SK-N-SH (cell line): ENCODE results near the gene TCHP.

ENCODE experiments used
- JUND ChIP-seq: IDR thresholded peaks from 2 replicates; pipeline ENCODE4 v1.4.0; 2012
- POLR2AphosphoS5 ChIP-seq: IDR thresholded peaks from 2 replicates; pipeline ENCODE4 v1.6.1; 2012; ENCODE audit warnings: low read depth, low read length
- TAF1 ChIP-seq: IDR thresholded peaks from 2 replicates; pipeline ENCODE4 v1.6.1; 2012; ENCODE audit warnings: low read depth, mild to moderate bottlenecking, low read length, moderate library complexity, borderline replicate concordance
- TEAD4 ChIP-seq: IDR thresholded peaks from 2 replicates; pipeline ENCODE4 v1.4.0; 2012; ENCODE audit warnings: mild to moderate bottlenecking, borderline replicate concordance; ENCODE audit not compliant: insufficient read depth
- TF ChIP-seq, protein P1 (sequence below): fragments of 150-350 bp; IDR thresholded peaks from 2 replicates; pipeline ENCODE4 v1.6.1; 2016; ENCODE audit warnings: mild to moderate bottlenecking, low read depth, low read length

DNA sequence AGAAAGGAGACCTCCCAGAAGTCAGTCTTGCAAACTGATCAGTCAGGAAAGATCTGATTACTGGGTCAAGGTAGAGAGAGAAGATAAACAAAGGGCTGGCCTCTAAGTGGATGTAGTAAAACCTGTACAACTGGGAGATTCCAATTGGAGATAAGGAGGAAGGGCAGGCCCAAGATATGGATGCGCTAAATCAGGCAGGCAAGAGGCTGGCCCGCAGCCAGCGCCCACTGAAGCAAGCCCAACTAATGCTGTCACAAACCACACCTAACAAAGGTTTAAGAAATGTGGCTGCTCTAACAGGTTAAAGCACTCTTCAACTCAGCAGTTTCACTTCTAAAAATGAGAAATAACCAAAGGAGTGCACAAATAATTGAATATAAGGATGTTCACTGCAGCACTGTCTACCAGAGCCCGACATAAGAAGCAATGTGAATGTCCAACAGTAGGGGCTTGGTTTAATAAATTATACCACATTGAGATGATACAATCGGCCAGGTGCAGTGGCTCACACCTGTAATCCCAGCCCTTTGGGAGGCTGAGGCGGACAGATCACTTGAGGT is 24.4 kb upstream of the TCHP start:
- TF ChIP-seq, protein P1, sequence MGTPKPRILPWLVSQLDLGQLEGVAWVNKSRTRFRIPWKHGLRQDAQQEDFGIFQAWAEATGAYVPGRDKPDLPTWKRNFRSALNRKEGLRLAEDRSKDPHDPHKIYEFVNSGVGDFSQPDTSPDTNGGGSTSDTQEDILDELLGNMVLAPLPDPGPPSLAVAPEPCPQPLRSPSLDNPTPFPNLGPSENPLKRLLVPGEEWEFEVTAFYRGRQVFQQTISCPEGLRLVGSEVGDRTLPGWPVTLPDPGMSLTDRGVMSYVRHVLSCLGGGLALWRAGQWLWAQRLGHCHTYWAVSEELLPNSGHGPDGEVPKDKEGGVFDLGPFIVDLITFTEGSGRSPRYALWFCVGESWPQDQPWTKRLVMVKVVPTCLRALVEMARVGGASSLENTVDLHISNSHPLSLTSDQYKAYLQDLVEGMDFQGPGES, result no peak
- TF ChIP-seq POLR2AphosphoS5 (no peak), JUND (no peak), TAF1 (no peak), TEAD4 (no peak)
